COLO668 (cell line): ENCODE measurements around the gene TGFB1.
"Not testable (repeated sequence)": the region's sequence is repeated elsewhere in the genome, so short reads cannot be mapped to it uniquely, and the experiment has no call there.

Source experiments
- DNase-seq: peaks from one replicate; lab custom pipeline; 2025; ENCODE audit not compliant: unreplicated experiment; lab: John Stamatoyannopoulos, UW

TGFB1 gene

GRCh38 chr19:41371119-41371518 lies 17.4 kb upstream of the TGFB1 start:
- DNase-seq = not testable (repeated sequence)

- DNase-seq = no peak
These were observed 16.0 kb upstream of the TGFB1 start for GRCh38 chr19:41369769-41370168.

- DNase-seq = no peak
These were observed 14.2 kb upstream of the TGFB1 start for GRCh38 chr19:41367848-41368301.

GRCh38 chr19:41366089-41366488 lies 12.4 kb upstream of the TGFB1 start:
- DNase-seq = no peak

- DNase-seq = no peak
These were observed 11.0 kb upstream of the TGFB1 start for GRCh38 chr19:41364524-41365391.

GRCh38 chr19:41363753-41364523 lies 10.2 kb upstream of the TGFB1 start, which contains the start of gene B9D2:
B9D2 (minus strand) TSS chr19:41364149; CDS start chr19:41363519, 630 bp downstream.
- peak; percentile 97 for DNase-seq

GRCh38 chr19:41363371-41363752 lies 9.6 kb upstream of the TGFB1 start:
- no peak for DNase-seq

- no peak for DNase-seq
These were observed 8.6 kb upstream of the TGFB1 start for GRCh38 chr19:41362143-41362847.

- DNase-seq = no peak
These were observed 6.0 kb upstream of the TGFB1 start for GRCh38 chr19:41359741-41360140.

GRCh38 chr19:41357746-41358145 lies 4.0 kb upstream of the TGFB1 start:
- no peak for DNase-seq

GRCh38 chr19:41356984-41357739 lies 3.4 kb upstream of the TGFB1 start:
- DNase-seq = no peak

GRCh38 chr19:41355802-41356201 lies 2.1 kb upstream of the TGFB1 start:
- no peak for DNase-seq

- no peak for DNase-seq
These were observed 1.3 kb upstream of the TGFB1 start for GRCh38 chr19:41355035-41355434.

- no peak for DNase-seq
These were observed 726 bp upstream of the TGFB1 start for GRCh38 chr19:41354343-41354953.

GRCh38 chr19:41352609-41353465 lies 885 bp downstream of the TGFB1 start:
- DNase-seq = peak; percentile 35

GRCh38 chr19:41352279-41352608 lies 1.5 kb downstream of the TGFB1 start:
- no peak for DNase-seq

GRCh38 chr19:41351339-41352245 lies 2.1 kb downstream of the TGFB1 start:
- peak; percentile 7 for DNase-seq

- no peak for DNase-seq
These were observed 2.9 kb downstream of the TGFB1 start for GRCh38 chr19:41350735-41351338.
